Measurements from ENCODE around the gene GPR22.

GRCh38 chr7:107469929-107470328 lies at the start of gene GPR22:
- no peak for TF ChIP-seq CTCF (IDR thresholded peaks at IDR 0.05; ENCODE audit: control extremely low read depth in 1 of 3, insufficient read depth in 1 of 3, low read depth in 1 of 3, low read length in 3 of 3)
- no peak for TF ChIP-seq EZH2 (IDR thresholded peaks at IDR 0.05; ENCODE audit: low read depth, low read length, severe bottlenecking)
- TF ChIP-seq POLR2A (IDR thresholded peaks at IDR 0.05; ENCODE audit: control extremely low read depth in 1 of 2, low read depth in 2 of 2, low read length in 2 of 2) = no peak
- no peak for TF ChIP-seq RAD21 (IDR thresholded peaks at IDR 0.05 in 1 of 2, conservative IDR thresholded peaks at IDR 0.05 in 1 of 2; ENCODE audit: low read depth in 2 of 2, low read length in 2 of 2)
- TF ChIP-seq CEBPB (IDR thresholded peaks at IDR 0.05; ENCODE audit: low read depth, low read length) = no peak
- TF ChIP-seq NANOG (IDR thresholded peaks at IDR 0.05; ENCODE audit: insufficient read depth, low read depth, low read length, poor library complexity, severe bottlenecking) = no peak
- TF ChIP-seq SP1 (IDR thresholded peaks at IDR 0.05; ENCODE audit: low read depth, low read length) = no peak
- no peak for TF ChIP-seq TEAD4 (IDR thresholded peaks at IDR 0.05; ENCODE audit: low read depth, low read length)
- no peak for TF ChIP-seq MAFK (IDR thresholded peaks at IDR 0.05; ENCODE audit: low read depth, low read length)
- TF ChIP-seq CHD2 (IDR thresholded peaks at IDR 0.05; ENCODE audit: low read length) = no peak
- no peak for TF ChIP-seq EP300 (IDR thresholded peaks at IDR 0.05; ENCODE audit: borderline replicate concordance in 1 of 2, low read depth in 2 of 2, low read length in 2 of 2)
- no peak for TF ChIP-seq SP2 (IDR thresholded peaks at IDR 0.05; ENCODE audit: low read length)

Data from H1 (cell line).